Measurements from ENCODE around the gene CCDC51.

CCDC51 gene

GRCh38 chr3:48416091-48416505 is 23.8 kb downstream of the CCDC51 start:
- H3K4me3 ChIP-seq (ENCODE audit: control insufficient read depth, low read depth, low read length) = no peak overlapping the region
- DNase-seq (ENCODE audit: low read depth) = no peak
- TF ChIP-seq CTCF (IDR thresholded peaks at IDR 0.05; ENCODE audit: control insufficient read depth, insufficient read depth, low read depth, low read length, missing control alignments) = no peak

GRCh38 chr3:48415251-48415953 is 24.5 kb downstream of the CCDC51 start:
- TF ChIP-seq CTCF (IDR thresholded peaks at IDR 0.05; ENCODE audit: control insufficient read depth, insufficient read depth, low read depth, low read length, missing control alignments) = no peak
- DNase-seq (ENCODE audit: low read depth) = no peak
- H3K4me3 ChIP-seq (ENCODE audit: control insufficient read depth, low read depth, low read length) = no peak overlapping the region

GRCh38 chr3:48414376-48415250 is 25.3 kb downstream of the CCDC51 start:
- no peak overlapping the region for H3K4me3 ChIP-seq (ENCODE audit: control insufficient read depth, low read depth, low read length)
- TF ChIP-seq CTCF (IDR thresholded peaks at IDR 0.05; ENCODE audit: control insufficient read depth, insufficient read depth, low read depth, low read length, missing control alignments) = no peak
- DNase-seq (ENCODE audit: low read depth) = no peak

GRCh38 chr3:48413611-48414010 is 26.3 kb downstream of the CCDC51 start:
- TF ChIP-seq CTCF (IDR thresholded peaks at IDR 0.05; ENCODE audit: control insufficient read depth, insufficient read depth, low read depth, low read length, missing control alignments) = no peak
- H3K4me3 ChIP-seq (ENCODE audit: control insufficient read depth, low read depth, low read length) = no peak overlapping the region
- no peak for DNase-seq (ENCODE audit: low read depth)

- no peak for TF ChIP-seq CTCF (IDR thresholded peaks at IDR 0.05; ENCODE audit: control insufficient read depth, insufficient read depth, low read depth, low read length, missing control alignments)
- DNase-seq (ENCODE audit: low read depth) = no peak
- no peak overlapping the region for H3K4me3 ChIP-seq (ENCODE audit: control insufficient read depth, low read depth, low read length)
Observed at GRCh38 chr3:48413086-48413485, 26.8 kb downstream of the CCDC51 start.

- DNase-seq (ENCODE audit: low read depth) = no peak
- TF ChIP-seq CTCF (IDR thresholded peaks at IDR 0.05; ENCODE audit: control insufficient read depth, insufficient read depth, low read depth, low read length, missing control alignments) = no peak
- no peak overlapping the region for H3K4me3 ChIP-seq (ENCODE audit: control insufficient read depth, low read depth, low read length)
Observed at GRCh38 chr3:48412375-48413001, 27.4 kb downstream of the CCDC51 start.
